ENCODE results near the gene LGI4.

GRCh38 chr19:35099155-35099896 is 35.5 kb downstream of the LGI4 start:
- TF ChIP-seq CTCF (IDR thresholded peaks at IDR 0.05), result no peak
- TF ChIP-seq PBX3 (IDR thresholded peaks at IDR 0.05), result no peak
- no peak for TF ChIP-seq RAD21 (conservative IDR thresholded peaks at IDR 0.05 in 1 of 2, IDR thresholded peaks at IDR 0.05 in 1 of 2)

Measured in A549 (cell line).